ENCODE data around the gene EXOC4.
A peak's percentile ranks its signal among the peaks of the same experiment; 100 is the strongest.

The EXOC4 gene

GRCh38 chr7:133501771-133502170, 248.9 kb downstream of the EXOC4 start:
- DNase-seq = no peak

DNA sequence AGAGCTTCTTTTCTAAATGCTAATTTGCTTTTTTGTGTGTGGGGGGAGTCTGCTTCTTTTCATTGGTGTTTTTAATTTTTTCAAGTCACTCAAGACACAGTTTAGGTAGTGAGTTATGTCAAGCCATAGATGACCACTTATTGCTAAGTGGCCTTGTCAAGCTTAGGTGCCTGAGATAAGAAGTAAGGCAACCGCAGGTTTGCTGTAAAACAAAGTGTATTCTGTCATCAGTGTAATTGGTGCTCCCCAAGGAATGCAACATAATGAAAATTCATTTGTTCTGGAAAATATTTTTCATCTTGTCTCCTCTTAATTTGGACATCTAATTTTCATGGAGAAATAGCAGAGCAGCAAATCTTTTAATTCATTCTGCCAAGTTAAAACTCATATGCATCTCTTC, 249.6 kb downstream of the EXOC4 start:
- no peak for DNase-seq

DNA sequence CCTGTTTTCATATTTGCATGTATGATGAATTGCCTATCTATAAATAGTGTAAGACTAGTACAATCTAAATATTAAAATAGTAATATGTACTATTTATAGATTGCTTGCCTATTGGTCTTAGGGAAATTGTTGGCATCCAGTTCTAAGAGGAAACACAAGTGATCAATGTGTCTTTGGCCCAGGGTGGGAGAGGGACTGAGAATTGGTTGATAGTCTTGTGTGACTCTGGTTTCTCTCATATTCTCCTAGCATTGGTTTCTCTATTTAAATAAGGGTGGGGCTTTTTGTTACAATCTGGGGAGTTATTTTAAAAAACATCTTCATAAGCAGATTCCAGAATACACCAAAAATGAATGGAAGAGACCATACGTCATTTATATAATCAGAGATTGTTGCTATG, 250.1 kb downstream of the EXOC4 start:
- DNase-seq = no peak

DNA sequence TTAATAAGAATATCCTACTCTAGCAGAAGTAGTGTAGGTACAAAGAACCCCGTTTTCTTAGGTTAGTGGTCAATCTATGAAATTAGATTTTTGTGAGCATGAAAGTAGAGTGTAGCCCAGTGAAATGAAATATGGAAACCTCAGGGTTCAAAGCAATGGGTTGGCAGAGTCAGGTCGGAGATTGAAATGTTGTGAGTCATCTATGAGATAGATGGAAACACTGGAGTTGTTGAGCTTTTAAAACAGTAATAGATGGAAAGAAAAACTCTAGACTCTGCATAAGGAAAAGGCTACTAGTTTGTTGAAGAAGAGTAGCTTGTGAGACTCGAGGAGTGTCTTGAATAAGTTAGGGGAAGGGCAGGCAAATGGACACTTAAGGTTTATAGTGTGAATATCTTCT, 251.9 kb downstream of the EXOC4 start:
- no peak for DNase-seq

- no peak for DNase-seq
Observed at GRCh38 chr7:133509822-133510221, 256.9 kb downstream of the EXOC4 start.

DNA sequence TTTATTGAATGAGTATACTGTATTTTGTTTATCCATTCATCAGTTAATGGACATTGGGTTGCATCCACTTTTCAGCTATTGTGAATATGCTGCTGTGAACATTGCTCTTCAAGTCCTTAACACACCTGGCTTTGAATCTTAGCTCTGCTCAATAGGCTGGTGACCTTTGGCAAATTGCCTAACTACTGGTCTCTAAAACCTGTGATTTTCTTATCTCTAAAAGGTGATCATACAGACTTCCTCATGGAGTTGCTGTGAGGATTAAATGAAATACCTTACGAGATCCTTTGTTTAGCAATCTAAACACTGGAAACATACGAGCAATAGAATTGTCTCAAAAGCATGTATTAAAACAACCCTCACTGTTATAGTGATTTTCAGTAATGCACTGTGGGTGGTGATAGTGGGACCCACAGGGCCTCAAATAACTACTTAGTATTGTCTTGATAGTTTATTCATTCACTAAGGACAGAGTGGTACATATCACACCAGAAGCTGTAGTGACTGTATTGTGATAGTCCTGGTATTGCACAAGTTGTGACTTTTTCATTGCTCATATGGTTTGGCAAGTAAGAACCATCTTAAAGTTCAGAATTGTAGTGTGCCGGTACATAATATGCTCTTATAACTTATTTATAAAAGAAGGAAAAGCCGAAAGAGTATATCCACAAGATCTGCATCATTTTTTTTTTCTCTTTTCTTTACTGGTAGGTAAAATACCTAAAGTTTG, 257.6 kb downstream of the EXOC4 start:
- DNase-seq = peak; percentile 5

DNA sequence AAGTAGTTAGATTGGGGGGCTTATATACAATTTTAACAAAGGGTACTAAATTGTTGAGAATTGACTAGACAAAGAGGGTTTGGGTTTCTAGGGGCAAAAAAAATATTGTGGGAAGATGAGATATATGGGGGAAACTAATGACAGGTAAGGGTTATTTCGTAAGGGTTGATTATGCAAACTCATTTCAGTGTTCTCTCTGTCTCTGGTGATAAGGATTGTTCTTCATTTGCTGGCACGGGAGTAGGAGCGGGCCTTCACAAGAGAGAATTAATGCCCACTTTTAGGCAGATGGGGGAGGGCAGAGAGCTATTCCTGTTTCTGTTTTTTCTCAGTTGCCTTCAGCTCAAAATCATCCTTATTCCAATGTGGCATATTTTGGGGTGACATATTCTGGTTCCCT, 258.4 kb downstream of the EXOC4 start:
- DNase-seq = no peak

DNA sequence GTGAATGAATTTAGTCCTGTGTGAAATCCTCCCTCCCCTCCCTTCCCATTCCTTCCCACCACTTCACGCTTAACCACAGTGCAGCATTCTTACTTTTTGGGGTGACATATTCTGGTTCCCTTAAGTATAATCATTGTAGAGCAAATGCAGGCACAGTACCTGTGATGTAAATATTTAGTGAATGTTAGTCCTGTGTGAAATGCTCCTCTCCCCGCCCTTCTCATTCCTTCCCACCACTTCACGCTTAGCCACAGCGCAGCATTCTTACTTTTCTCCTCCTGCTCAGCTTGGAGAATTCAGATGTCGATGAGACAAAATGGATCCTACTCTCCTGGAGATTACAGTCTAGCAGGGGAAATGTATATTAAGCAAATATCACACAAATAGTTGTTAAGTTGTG, 258.8 kb downstream of the EXOC4 start:
- no peak for DNase-seq

DNA sequence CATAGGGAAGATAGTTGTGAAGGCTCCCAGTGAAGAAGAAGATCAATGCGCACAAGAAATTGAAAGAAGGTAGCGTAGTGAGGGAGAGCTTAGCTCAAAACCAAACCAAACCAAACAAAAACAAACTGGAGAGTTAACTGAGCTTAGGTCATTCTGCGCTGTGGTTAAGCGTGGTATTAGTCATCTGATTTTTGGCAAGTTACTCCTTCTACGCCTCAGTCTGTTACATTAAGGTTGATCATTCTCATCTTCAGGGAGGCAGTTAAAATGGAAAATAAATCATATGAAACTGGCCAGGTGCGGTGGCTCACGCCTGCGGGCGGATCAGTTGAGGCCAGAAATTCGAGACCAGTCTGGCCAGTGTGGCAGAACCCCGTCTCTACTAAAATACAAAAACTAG, 259.7 kb downstream of the EXOC4 start:
- DNase-seq = no peak

GRCh38 chr7:133513608-133514007, 260.7 kb downstream of the EXOC4 start:
- DNase-seq = no peak

DNA sequence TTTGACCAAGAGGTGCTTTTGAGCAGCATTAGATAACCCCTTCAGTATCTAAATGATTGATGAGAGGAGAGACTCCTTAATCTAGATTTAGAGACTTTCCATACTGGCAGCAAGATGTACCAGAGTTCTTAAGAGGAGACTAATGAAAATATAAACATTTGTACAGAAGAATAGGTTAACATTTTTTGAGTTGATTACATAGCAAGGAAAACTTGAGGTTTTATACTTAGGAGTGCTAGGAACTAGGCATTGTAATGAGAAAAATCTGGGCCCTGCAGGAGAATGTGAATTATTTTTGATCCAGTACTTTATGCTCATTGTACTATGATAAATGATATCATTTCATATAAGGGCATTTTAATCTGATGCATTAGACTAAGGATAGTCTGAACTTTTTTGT, 261.7 kb downstream of the EXOC4 start:
- no peak for DNase-seq

GRCh38 chr7:133517766-133518165, 264.9 kb downstream of the EXOC4 start:
- no peak for DNase-seq

GRCh38 chr7:133518718-133519117, 265.8 kb downstream of the EXOC4 start:
- DNase-seq = no peak

DNA sequence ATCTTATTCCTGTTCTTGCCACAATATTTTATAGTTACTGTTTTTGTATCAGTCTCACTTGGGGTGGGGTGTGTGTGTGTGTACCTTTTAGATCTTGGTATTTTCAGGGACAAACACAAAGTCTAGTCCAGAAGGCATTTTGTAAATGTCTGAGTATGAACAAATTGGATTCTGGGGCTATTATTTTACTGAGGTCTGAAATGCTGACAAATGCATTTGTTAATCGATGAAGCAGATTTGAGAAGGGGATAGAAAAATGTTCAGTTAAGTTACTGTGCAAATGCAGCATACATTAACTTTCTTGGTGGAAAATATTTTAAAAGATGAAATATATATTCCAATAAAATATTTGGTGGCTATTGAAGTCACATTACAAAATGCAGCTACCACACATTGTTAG, 267.4 kb downstream of the EXOC4 start:
- no peak for DNase-seq

DNA sequence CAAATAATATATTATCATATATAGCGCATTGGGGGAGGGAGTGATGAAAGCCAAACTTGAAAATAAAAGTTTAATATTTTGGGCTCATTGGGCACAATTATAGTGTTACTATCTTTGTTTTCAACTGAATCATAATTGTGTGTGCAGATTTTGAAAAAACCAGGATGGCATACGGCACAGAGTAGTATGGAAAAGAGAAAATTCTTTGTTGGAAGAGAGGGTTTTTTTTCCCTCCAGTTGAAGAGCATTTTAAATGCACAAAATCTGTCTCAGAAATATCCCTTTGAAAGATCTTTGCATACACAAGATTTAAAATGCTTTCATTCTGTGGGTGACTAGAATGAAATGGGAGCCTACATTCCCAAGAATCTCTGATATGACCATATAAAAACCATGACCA, 269.6 kb downstream of the EXOC4 start:
- DNase-seq = no peak

DNA sequence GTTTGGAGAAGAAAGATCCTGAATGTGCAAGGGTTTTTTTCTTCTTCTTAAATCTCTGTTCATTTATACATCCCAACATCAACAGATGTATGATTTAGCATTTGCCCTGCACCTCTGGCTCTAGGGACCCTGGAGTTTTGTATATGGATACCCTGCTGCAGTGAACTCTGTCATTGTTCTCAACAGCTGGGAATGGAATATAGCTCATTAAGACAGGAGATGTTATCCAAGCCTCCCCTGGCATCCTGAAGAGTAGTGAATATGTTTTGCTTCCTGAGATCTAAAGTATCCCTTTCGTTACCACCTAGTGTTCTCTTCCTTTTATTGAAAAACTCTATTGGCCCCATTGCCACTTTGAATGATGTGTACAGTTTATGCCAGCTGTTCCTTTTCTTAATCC, 275.9 kb downstream of the EXOC4 start:
- no peak for DNase-seq

DNA sequence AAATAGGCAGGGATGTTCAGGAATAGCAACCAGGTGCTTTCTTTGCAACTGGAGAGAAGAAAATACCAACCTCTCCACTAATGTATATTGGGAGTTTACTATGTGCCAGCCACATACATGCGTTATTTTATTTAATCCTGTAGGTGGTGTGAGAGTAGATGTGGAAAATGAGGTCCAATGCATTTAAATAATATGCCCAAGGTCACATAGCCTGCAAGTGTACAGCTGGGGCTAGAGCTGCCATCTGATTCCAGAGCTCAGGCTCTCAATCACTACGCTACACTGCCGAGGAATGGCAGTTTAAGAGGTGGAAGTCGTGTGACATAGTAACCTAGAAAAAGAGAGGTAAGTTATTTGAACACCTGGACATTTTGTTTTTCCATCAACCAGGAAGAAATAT, 277.0 kb downstream of the EXOC4 start:
- DNase-seq = no peak

GRCh38 chr7:133530682-133531081, 277.8 kb downstream of the EXOC4 start:
- no peak for DNase-seq

DNA sequence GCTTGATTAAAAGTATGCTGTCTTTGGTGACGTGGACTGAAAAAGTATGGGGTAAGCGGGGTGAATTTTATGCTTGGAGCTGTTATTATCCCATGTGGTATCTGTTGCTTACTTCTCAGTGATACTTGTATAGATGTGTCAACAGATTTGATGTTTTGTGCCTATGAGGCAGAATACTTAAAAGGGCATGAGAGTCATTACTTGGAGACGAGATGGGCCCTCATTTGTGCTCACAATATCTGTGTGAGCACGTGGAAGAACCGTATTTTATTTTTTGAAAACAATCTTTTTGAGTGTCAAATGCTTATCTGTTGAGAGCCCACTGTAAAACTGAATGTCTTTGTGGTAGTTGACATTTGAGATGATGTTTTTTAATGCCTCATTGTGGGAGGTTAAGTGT, 281.9 kb downstream of the EXOC4 start:
- DNase-seq = no peak

DNA sequence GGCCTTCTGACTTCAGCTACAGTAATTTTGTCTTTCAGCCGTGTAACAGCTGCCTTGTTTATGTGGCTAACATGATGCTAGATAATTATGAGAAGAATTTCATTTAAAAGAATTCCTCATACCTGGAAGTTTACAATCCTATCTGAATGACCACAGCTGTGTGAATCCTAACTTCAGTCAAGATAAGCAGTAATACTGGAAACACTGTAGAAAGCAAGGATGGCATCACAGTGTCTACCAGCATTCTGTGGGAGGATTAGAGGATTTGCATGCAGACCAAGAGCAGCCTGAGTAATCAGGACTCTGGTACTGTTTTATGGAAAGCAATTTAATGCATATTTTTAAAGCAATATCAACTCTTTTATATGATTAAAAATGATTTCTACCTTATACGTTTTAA, 282.4 kb downstream of the EXOC4 start:
- DNase-seq = no peak

- no peak for DNase-seq
Observed at GRCh38 chr7:133536450-133536849, 283.6 kb downstream of the EXOC4 start.

DNA sequence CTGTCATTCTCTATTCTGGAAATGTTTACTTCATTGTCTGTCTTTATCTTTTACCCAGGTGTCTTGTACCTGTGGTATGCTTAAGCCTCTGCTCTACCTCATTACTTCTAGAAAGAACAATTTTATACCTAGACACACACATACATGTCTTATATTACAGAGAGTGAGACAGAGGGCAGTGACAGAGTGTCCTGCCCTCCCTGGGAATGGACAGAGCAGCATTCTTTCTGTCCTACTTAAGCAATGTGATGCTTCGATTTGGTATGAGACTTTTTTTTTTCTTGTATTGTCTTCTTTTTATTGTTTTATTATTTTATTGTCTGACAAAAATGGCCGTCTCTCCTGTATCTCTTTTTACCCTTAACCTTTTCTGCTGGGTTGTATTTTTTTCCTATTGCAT, 286.1 kb downstream of the EXOC4 start:
- DNase-seq = no peak

DNA sequence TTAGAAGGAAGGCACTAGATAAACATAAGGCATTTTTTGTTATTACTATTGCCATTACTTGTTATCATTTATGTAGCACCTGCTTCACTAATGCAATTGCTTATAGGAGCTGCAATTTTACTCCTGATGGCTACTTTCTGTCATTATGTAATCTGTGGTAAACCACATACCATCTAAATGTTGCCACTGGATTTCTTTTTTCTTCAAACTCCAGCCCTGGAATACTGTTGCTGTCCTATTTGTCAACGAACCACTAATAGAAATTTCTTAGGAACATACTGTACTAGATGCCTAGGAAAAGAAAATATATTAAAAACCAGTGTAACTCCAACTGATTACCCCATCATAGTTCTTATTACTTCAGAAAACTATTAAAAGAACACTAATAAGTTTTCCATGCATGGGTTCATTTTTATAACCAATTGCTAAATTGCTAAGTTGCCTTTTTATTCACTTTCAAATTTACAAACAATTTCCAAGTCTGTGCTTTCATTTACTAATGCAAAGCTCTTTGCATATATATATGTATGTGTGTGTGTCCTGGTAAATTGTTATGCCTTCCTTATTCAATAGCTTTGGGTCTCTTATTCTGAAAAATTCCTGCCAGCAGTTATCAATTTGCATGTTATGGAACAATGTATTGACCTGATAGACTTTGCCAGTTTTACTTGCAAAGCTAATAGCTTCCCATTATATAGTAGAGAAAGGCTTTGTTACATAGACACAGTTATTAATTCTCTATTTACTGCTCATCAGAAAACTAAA, 287.4 kb downstream of the EXOC4 start:
- no peak for DNase-seq

- no peak for DNase-seq
Observed at GRCh38 chr7:133542209-133542780, 289.4 kb downstream of the EXOC4 start.

Measured in NCI-H2029 (cell line).